Immature natural killer cell (primary cell): ENCODE results near the gene KRTCAP2. TPM values are rescaled to one million over a fixed set of nuclear protein-coding genes. Genes with fewer than 3 reads are reported as not detected.
A peak's percentile ranks its signal among the peaks of the same experiment; 100 is the strongest.
"Not testable (repeated sequence)": the region's sequence is repeated elsewhere in the genome, so short reads cannot be mapped to it uniquely, and the experiment has no call there.

Experiments
- DNase-seq, 3 donors: peaks; one replicate each; pipeline ENCODE4 v3.0.0; 2022; ENCODE audit warnings: mixed read lengths in 1 of 3
- H3K27ac Mint-ChIP-seq, 6 donors: one replicate each; pipeline ENCODE4 v1.8.0; 2020; ENCODE audit warnings: mixed read lengths in 6 of 6, mild to moderate bottlenecking in 5 of 6, inconsistent platforms in 4 of 6, moderate library complexity in 3 of 6
- H3K27me3 Mint-ChIP-seq, 3 donors: one replicate each; pipeline ENCODE4 v1.8.0; 2020 to 2021; ENCODE audit warnings: low read depth in 3 of 3, mild to moderate bottlenecking in 3 of 3, mixed read lengths in 3 of 3, moderate library complexity in 3 of 3, inconsistent platforms in 1 of 3
- H3K36me3 Mint-ChIP-seq, 3 donors: one replicate each; pipeline ENCODE4 v1.8.0; 2020; ENCODE audit warnings: mixed read lengths in 3 of 3, inconsistent platforms in 2 of 3, mild to moderate bottlenecking in 2 of 3
- H3K4me1 Mint-ChIP-seq, 2 donors: one replicate each; pipeline ENCODE4 v1.8.0; 2020; ENCODE audit warnings: inconsistent platforms in 2 of 2, mild to moderate bottlenecking in 2 of 2, mixed read lengths in 2 of 2, moderate library complexity in 1 of 2
- H3K4me3 Mint-ChIP-seq, 5 donors: one replicate each; pipeline ENCODE4 v1.8.0; 2020; ENCODE audit warnings: mild to moderate bottlenecking in 5 of 5, mixed read lengths in 5 of 5, inconsistent platforms in 3 of 5, moderate library complexity in 3 of 5
- H3K9me3 Mint-ChIP-seq, 6 donors: one replicate each; pipeline ENCODE4 v1.8.0; 2020; ENCODE audit warnings: mild to moderate bottlenecking in 6 of 6, mixed read lengths in 6 of 6, inconsistent platforms in 4 of 6, moderate library complexity in 3 of 6
- polyA plus RNA-seq, 3 donors: library from polyadenylated mRNA; unstranded; fragments of 300-500 nt; fragmentation: Illumina TruSeq; gene quantifications; one replicate each; pipeline ENCODE4 v1.2.3, GENCODE V29; 2021

KRTCAP2 gene
- 100 to 1,000 TPM; 396 to 465 (median 435) TPM for polyA plus RNA-seq

GRCh38 chr1:155172732-155173477, at the start of gene KRTCAP2:
Gene KRTCAP2 (minus strand): TSS chr1:155173304. CDS start chr1:155173224, 80 bp downstream.
- peaks cover 5 to 20% (median 17%) of the 10 kb centered on the region in 3 donors for H3K27me3 Mint-ChIP-seq
- H3K27ac Mint-ChIP-seq = peak within 1 kb of the TSS; percentile 97 to 99 (median 98)
- peaks cover 8 to 9% (median 9%) of the 10 kb centered on the region in 3 donors for H3K36me3 Mint-ChIP-seq
- H3K4me3 Mint-ChIP-seq = peak within 1 kb of the TSS; percentile 96 to 100 (median 99)
- H3K4me1 Mint-ChIP-seq = peaks cover 44 to 54% of the 10 kb centered on the region in 2 donors
- H3K9me3 Mint-ChIP-seq = no peaks in the 10 kb centered on the region
- DNase-seq = peak; percentile 93 to 94 (median 93)

- DNase-seq = peak in 2 of 3 donors; percentile 18 to 20
- Mint-ChIP-seq H3K4me3 (peak overlapping the region in 2 of 5 donors; percentile 72 to 79), H3K27ac (peak overlapping the region; percentile 88 to 98 (median 92)), H3K4me1 (peaks cover 24 to 29% of the 10 kb centered on the region in 2 donors)
- H3K9me3 Mint-ChIP-seq, H3K27me3 Mint-ChIP-seq, H3K36me3 Mint-ChIP-seq: not testable (repeated sequence)
Measured at GRCh38 chr1:155220211-155220965, 47.3 kb upstream of the KRTCAP2 start.

GRCh38 chr1:155219592-155220031, 46.5 kb upstream of the KRTCAP2 start:
- Mint-ChIP-seq H3K27me3 (peaks cover 4 to 6% (median 5%) of the 10 kb centered on the region in 3 donors), H3K9me3 (no peaks in the 10 kb centered on the region), H3K27ac (peak overlapping the region; percentile 88 to 98 (median 92)), H3K36me3 (peaks cover 0 to 7% (median 0%) of the 10 kb centered on the region in 3 donors), H3K4me3 (peak overlapping the region; percentile 66 to 80 (median 79)), H3K4me1 (peaks cover 24 to 29% of the 10 kb centered on the region in 2 donors)
- peak; percentile 72 to 76 (median 74) for DNase-seq

GRCh38 chr1:155218854-155219591, 45.9 kb upstream of the KRTCAP2 start:
- peaks cover 24 to 29% of the 10 kb centered on the region in 2 donors for H3K4me1 Mint-ChIP-seq
- H3K4me3 Mint-ChIP-seq = peak overlapping the region; percentile 66 to 80 (median 79)
- H3K27me3 Mint-ChIP-seq = peaks cover 4 to 6% (median 5%) of the 10 kb centered on the region in 3 donors
- peak; percentile 36 to 45 (median 42) for DNase-seq
- peak overlapping the region; percentile 88 to 98 (median 92) for H3K27ac Mint-ChIP-seq
- H3K36me3 Mint-ChIP-seq = peaks cover 0 to 7% (median 0%) of the 10 kb centered on the region in 3 donors
- no peaks in the 10 kb centered on the region for H3K9me3 Mint-ChIP-seq

- Mint-ChIP-seq H3K4me1 (peaks cover 13 to 26% of the 10 kb centered on the region in 2 donors), H3K27ac (peak overlapping the region in 1 of 6 donors; percentile 25)
- not testable (repeated sequence) for DNase-seq, H3K9me3 Mint-ChIP-seq, H3K4me3 Mint-ChIP-seq, H3K36me3 Mint-ChIP-seq, H3K27me3 Mint-ChIP-seq
Measured at GRCh38 chr1:155214702-155215101, 41.6 kb upstream of the KRTCAP2 start.

GRCh38 chr1:155212051-155212440, 38.9 kb upstream of the KRTCAP2 start:
- not testable (repeated sequence) for H3K4me3 Mint-ChIP-seq, DNase-seq, H3K27ac Mint-ChIP-seq, H3K36me3 Mint-ChIP-seq, H3K27me3 Mint-ChIP-seq, H3K9me3 Mint-ChIP-seq
- H3K4me1 Mint-ChIP-seq = peaks cover 15 to 27% of the 10 kb centered on the region in 2 donors

GRCh38 chr1:155211381-155212050, 38.4 kb upstream of the KRTCAP2 start:
- H3K27ac Mint-ChIP-seq = not testable (repeated sequence)
- peak overlapping the region in 1 of 5 donors; percentile 6 for H3K4me3 Mint-ChIP-seq

GRCh38 chr1:155210314-155211104, 37.4 kb upstream of the KRTCAP2 start:
- peaks cover 7 to 12% (median 9%) of the 10 kb centered on the region in 3 donors for H3K27me3 Mint-ChIP-seq
- H3K27ac Mint-ChIP-seq = peak overlapping the region in 5 of 6 donors; percentile 5 to 92 (median 19)
- no peak for DNase-seq
- H3K4me1 Mint-ChIP-seq = peaks cover 19 to 32% of the 10 kb centered on the region in 2 donors
- peaks cover 0 to 7% (median 0%) of the 10 kb centered on the region in 3 donors for H3K36me3 Mint-ChIP-seq
- no peaks in the 10 kb centered on the region for H3K9me3 Mint-ChIP-seq
- H3K4me3 Mint-ChIP-seq = peak overlapping the region in 4 of 5 donors; percentile 32 to 89 (median 86)

More at GRCh38 chr1:155211381-155212050, 38.4 kb upstream of the KRTCAP2 start:
- H3K4me1 Mint-ChIP-seq = peaks cover 19 to 32% of the 10 kb centered on the region in 2 donors
- not testable (repeated sequence) for H3K9me3 Mint-ChIP-seq, H3K36me3 Mint-ChIP-seq, DNase-seq
- peaks cover 7 to 10% (median 9%) of the 10 kb centered on the region in 3 donors for H3K27me3 Mint-ChIP-seq

- H3K27ac Mint-ChIP-seq = peak overlapping the region; percentile 77 to 95 (median 92)
- H3K36me3 Mint-ChIP-seq = no peaks in the 10 kb centered on the region
- H3K4me1 Mint-ChIP-seq = peaks cover 19 to 32% of the 10 kb centered on the region in 2 donors
- peaks cover 7 to 12% (median 8%) of the 10 kb centered on the region in 3 donors for H3K27me3 Mint-ChIP-seq
- no peaks in the 10 kb centered on the region for H3K9me3 Mint-ChIP-seq
- peak overlapping the region; percentile 86 to 89 (median 87) for H3K4me3 Mint-ChIP-seq
- DNase-seq = no peak
Measured at GRCh38 chr1:155209312-155209721, 36.2 kb upstream of the KRTCAP2 start.

GRCh38 chr1:155208541-155209311, 35.6 kb upstream of the KRTCAP2 start, which contains the start of gene MTX1:
Gene MTX1 (plus strand): TSS chr1:155208695. CDS start chr1:155208805, 110 bp downstream.
- Mint-ChIP-seq H3K36me3 (no peaks in the 10 kb centered on the region), H3K4me3 (peak within 1 kb of the TSS; percentile 86 to 89 (median 87)), H3K9me3 (no peaks in the 10 kb centered on the region), H3K27ac (peak within 1 kb of the TSS; percentile 92 to 98 (median 95)), H3K4me1 (peaks cover 19 to 32% of the 10 kb centered on the region in 2 donors), H3K27me3 (peaks cover 7 to 12% (median 8%) of the 10 kb centered on the region in 3 donors)
- DNase-seq = peak; percentile 90 to 91 (median 91)

- Mint-ChIP-seq H3K27me3 (peaks cover 7 to 12% (median 8%) of the 10 kb centered on the region in 3 donors), H3K4me1 (peaks cover 19 to 32% of the 10 kb centered on the region in 2 donors), H3K36me3 (no peaks in the 10 kb centered on the region), H3K9me3 (no peaks in the 10 kb centered on the region), H3K27ac (peak within 1 kb of the TSS; percentile 92 to 98 (median 95)), H3K4me3 (peak within 1 kb of the TSS; percentile 86 to 89 (median 87))
- no peak for DNase-seq
Measured at GRCh38 chr1:155207806-155208540, 34.9 kb upstream of the KRTCAP2 start, which contains the start of gene THBS3. Gene THBS3 (minus strand): TSS chr1:155207897. CDS start chr1:155207876, 21 bp downstream.
